GM12892 (cell line): ENCODE measurements around the gene EHBP1.

ENCODE experiments used
- POLR2A ChIP-seq: IDR thresholded peaks from 2 replicates; pipeline ENCODE4 v1.6.1; 2011; ENCODE audit warnings: low read depth, low read length, control low read depth
- POLR2AphosphoS5 ChIP-seq: IDR thresholded peaks from 2 replicates; pipeline ENCODE4 v1.6.1; 2011; ENCODE audit warnings: low read depth, low read length, control low read depth
- TAF1 ChIP-seq: IDR thresholded peaks from 2 replicates; pipeline ENCODE4 v1.6.1; 2011; ENCODE audit warnings: low read depth, mild to moderate bottlenecking, control low read depth, low read length, borderline replicate concordance

DNA sequence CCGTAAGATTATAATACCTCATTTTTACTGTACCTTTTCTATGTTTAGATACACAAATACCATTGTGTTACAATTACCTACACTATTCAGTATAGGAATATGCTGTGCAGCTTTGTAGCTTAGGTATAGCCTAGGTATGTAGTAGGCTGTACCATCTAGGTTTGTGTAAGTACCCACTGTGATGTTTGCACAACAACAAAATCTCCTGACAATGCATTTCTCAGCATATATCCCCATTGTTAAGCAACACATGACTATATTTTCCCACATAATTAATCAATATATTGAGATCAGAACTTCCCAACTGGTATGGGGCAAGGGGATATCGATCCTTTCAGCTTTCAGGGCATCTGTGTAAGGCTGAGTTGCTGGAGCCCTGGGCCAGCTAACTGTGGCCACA is 238.8 kb downstream of the EHBP1 start:
- no peak for TF ChIP-seq POLR2A
- no peak for TF ChIP-seq TAF1
- no peak for TF ChIP-seq POLR2AphosphoS5
